HG03457 (cell line): ENCODE results near the gene RPS27L.
"Not testable (repeated sequence)": the region's sequence is repeated elsewhere in the genome, so short reads cannot be mapped to it uniquely, and the experiment has no call there.

Experiments used
- ATAC-seq: cut with Tn5 transposase; IDR thresholded peaks from one replicate; pipeline ENCODE4 v1.9.1; 2021; ENCODE audit warnings: moderate number of reproducible peaks; ENCODE audit not compliant: unreplicated experiment

The RPS27L gene

DNA sequence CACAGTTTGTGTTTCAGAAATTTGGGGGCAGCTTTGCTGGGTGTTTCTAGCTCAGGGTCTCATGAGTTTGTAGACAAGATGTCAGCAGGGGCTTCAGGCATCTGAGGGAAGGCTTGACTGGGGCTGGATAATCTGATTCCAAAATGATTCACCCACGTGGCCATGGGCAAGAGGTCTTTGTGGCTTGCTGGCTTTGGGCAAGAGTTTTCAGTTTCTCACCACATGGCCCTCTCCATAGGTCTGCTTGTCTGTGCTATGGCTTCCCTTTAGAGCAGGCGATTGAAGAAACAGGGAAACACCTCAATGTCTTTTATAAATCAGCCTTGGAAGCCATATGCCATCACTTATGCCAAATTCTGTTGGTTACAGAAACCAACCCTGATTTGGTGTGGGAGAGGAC lies 11.9 kb downstream of the RPS27L start:
- ATAC-seq, result no peak

DNA sequence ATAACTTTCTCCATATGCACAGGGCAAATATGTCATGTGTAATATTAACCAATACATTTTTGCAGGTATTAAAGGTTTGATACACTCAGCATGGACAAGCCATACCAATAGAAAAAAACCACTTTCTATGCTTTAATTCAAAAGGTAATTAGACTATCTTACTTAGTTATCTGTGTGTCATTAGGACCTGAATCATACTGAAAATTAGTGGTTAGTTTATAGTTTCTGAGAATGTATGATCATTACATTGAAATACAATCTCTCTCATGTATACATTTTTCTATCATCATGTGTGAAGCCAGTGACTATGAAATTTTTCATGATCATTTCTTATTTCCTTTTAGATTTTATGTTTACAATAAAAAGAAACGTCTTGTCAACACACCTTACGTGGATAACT lies 16.3 kb downstream of the RPS27L start:
- no peak for ATAC-seq

DNA sequence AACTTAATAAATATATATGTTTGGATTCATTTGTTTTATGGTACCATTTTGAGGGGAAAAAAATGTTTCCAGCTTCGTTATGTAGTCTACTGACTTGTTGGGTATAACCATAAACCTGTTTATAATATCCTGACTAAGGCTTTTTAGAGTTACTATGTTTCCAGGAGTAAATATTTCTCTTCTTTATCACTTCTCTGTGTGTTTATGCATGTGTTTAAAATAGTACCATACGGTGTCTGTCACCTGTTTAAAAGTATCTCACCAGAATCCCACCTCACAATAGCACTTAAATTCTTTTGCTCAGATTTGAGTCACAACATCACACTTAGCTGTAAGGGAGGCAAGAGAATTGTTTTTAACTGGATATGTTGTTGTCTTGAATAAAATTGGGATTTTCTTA lies 20.5 kb downstream of the RPS27L start:
- no peak for ATAC-seq

DNA sequence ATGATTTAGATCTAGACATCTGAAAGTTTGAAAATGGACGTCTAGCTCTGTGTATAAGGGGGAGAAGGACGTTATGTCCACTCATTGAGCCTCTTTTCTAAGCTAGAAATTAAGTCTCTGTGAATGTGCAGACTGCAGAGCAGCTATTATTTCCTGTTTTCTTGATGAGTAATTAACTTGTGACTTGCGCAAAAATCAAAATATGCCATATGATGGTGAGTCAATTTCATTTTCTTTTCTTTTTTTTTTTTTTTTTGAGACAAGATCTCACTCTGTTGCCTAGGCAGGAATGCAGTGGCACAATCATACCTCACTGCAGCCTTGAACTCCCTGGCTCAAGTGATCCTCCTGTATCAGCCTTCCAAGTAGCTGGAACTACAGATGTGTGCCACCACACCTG lies 21.5 kb downstream of the RPS27L start:
- no peak for ATAC-seq

DNA sequence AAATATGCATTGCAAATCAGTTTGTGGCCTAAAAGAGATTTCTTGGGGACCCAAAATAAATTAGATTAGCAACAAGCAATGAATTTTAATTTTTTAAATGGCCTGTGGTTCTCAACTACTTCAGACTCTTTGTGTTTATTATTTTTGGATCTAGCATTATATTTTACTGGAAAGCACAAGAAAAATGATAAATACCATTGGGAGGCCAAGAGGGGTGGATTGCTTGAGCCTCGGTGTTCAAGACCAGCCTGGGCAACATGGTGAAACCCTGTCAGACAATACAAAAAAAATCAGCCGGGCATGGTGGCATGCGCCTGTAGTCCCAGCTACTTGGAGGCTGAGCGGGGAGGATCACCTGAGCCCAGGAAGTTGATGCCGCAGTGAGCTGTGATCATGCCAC lies 22.0 kb downstream of the RPS27L start:
- ATAC-seq, result no peak

DNA sequence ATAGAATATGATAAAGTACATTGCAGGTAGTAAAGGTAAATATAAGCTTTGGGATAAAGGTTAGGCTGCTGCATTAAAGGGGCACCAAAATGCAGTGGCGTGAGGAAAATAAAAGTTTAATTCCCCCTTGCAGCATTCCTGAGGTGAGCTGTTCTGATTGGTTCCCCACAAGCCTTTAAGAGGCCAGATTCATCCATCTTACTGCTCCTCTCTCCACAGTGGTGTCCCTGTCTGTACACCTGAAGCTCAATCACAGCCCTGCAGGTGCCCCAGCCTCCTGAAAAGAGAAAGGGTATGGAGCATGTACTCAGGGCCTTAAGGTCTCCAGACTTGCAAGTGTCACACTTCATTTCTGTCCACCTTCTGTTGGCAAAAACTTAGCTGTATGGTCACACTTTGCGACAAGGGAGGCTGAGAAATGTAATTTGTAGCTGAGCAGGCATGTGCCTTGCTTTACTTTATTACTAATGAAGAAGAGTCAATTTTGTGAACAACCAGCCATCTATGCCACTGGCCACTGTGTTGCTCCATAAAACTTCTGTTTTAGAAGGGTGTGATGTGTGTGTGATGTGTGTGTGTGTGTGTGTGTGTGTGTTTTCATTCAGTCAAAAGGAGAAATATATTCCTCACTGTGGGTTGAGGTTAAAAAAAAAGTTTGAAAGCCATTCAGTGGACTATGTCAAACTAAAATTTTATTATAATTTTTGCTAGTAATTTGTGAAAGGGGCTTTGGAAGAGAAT lies 22.9 kb downstream of the RPS27L start:
- ATAC-seq, result no peak

DNA sequence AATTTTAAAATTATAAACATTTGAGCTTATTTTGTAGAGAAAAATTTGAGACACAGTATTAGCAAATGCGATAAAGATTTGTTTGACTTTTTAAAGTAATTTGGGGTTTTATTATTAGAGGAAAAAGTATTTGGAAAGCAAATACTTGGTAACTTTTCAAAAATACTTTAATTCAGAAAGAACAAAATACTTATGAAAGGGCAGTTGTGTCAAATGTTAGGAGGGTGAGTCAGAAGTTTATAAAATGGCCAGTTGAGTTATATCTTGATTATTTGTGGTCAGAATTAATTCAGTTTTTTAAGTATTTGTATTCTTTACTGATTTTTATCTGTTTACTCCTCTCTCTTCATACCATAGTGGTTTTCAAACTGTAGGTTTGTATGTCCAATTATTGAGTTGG lies 23.5 kb downstream of the RPS27L start:
- no peak for ATAC-seq

DNA sequence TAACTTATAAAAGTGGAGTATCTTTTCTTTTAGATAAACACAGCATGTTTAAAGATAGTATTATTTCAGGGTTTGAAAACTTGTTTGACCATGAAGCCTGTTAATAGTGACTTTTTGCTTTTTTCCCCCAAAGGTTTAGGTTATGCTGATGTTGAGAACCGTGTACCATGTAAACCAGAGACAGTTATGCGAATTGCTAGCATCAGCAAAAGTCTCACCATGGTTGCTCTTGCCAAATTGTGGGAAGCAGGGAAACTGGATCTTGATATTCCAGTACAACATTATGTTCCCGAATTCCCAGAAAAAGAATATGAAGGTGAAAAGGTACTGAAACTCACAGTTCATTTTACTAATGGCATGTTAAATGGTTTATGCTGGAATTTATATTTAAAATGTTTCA lies 30.6 kb downstream of the RPS27L start:
- no peak for ATAC-seq

DNA sequence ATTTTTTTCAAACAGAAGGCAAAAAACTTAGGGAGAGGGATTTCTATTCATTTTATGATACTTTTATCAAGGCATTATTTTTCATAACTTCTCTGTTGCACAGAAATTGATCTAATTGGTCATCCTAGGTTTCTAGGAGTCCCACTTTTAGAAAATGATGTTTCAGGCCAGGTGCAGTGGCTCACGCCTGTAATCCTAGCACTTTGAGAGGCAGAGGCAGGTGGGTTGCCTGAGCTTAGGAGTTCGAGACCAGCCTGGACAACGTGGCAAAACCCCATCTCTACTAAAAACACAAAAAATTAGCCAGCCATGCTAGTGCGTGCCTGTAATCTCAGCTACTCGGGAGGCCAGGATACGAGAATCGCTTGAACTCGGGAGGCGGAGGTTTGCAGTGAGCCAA lies 32.8 kb downstream of the RPS27L start:
- no peak for ATAC-seq

DNA sequence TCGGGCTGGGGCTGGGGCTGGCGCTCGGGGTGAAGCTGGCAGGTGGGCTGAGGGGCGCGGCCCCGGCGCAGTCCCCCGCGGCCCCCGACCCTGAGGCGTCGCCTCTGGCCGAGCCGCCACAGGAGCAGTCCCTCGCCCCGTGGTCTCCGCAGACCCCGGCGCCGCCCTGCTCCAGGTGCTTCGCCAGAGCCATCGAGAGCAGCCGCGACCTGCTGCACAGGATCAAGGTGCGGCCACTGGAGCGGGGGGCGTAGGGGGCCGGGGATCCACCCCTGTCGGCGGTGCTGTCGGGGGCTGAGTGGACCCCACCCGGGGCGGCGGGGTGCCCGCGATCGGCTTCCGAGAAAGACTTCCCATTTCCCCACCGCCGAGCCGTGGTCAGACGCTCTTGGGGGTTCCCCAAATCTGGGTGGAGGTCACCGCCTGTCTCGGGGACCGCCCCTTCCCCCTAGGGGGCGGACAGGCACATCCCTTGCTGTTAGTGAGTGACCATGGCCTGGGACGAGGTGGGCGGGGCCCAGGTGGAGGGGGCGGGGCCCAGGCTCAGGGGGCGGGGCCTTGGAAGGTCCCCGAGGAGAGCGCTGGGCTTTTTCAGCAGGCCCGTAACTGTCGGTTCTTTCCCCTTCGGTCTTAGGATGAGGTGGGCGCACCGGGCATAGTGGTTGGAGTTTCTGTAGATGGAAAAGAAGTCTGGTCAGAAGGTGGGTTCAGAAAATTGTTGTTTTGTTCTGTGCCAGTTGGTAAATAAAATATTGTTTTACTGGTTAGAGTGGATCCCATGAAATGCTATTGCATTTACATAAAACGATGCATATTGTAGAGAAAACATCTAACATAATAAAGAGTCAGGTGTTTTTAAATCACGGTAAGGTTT lies 35.0 kb downstream of the RPS27L start:
- peak; percentile 81 for ATAC-seq

DNA sequence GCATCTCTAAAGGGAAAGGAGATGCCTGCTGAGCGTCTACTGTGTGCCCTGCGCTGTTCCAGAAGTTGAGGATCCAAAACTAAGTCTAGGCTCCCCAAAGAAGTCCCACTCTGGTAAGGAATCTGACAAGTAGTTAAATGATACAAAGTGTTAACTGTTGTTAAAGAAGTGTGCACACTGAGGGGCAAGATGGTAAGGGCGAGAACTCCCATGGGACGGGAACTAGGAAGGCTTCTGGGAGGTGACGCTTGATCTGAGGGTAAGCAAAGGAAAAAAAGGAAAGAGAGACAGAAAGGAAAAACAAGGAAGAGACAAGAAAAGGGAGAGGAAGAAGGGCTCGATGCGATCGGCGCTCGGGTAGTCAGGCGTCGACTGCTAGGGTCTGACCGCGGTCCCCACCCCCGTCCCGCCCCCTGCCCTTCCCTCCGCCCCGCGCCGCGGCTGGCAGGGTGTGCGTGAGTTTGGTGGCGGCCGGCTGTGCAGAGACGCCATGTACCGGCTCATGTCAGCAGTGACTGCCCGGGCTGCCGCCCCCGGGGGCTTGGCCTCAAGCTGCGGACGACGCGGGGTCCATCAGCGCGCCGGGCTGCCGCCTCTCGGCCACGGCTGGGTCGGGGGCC lies 35.8 kb downstream of the RPS27L start, which contains the start of gene LACTB:
TSS of gene LACTB (plus strand) at position 480 of the 620 bp plus-strand sequence. CDS start at position 491, 11 bp downstream.
- peak; percentile 54 for ATAC-seq

DNA sequence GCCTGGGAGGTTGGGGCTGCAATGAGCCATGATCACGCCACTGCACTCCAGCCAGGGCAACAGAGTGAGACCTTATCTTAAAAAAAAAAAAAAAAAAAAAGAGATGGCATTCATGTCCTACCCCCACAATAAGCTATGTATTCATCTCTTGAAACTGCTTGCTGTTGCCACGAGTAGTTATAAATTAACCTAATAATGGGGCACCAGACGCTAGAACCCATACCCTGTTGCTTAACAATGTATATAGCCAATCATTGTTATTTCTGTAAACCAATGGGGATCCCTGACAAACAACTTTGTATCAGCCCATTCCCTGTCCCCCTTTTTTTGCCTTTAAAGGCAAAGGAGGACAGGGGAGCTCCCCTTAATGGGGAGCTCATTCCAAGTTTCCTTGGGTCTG lies 38.4 kb downstream of the RPS27L start:
- ATAC-seq, result no peak

DNA sequence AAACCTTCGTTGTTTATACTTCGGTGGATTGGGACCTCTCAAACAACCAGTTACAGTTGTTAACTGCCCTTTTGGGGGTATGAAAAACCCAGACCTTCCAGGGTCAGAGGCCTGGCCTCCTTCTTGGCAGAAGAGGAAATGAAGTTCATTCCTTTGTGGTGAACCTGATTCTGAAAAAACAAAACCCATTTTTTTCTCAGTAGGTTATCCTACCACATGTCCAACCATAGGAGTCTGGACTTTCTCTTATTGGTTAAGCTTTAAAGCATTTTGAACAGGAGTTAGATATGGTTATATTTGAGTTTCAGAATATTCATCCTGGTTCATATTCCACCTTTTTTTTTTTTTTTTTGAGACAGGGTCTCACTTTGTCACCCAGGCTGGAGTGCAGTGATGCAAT lies 42.8 kb downstream of the RPS27L start:
- ATAC-seq, result no peak

DNA sequence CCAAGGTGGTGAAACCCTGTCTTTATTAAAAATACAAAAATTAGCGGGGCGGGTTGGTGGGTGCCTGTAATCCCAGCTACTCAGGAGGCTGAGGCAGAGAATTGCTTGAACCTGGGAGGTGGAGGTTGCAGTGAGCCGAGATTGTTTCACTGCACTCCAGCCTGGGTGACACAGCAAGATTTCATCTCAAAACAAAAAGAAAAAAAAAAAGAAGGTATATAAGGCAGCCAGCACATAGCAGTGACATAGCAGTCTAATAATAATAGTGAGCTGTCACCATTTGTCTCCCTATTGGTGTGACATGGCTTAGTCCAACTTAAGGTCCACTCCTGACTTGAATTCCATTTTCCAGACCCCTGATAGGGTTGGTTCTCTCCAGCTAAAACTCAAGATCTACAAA lies 44.4 kb downstream of the RPS27L start:
- ATAC-seq, result no peak

DNA sequence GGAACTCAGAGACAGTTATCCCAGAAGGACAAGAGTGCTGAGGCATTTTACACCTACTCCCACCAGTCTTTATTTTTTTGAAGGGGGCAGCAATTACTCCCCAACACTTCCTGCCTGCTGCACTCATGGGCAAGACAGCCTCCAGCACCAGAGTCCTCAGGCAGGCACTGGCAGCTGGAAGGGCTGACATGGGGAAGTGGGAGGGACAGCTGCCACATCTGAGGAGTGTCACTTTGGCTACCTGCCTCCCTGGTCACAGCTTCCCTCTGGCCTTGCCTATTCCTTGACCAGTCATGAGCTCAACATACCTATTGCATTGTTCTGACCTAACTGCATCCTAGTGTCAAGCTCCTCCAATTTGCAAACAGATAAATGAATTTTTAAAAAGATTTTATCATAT lies 45.8 kb downstream of the RPS27L start:
- no peak for ATAC-seq

DNA sequence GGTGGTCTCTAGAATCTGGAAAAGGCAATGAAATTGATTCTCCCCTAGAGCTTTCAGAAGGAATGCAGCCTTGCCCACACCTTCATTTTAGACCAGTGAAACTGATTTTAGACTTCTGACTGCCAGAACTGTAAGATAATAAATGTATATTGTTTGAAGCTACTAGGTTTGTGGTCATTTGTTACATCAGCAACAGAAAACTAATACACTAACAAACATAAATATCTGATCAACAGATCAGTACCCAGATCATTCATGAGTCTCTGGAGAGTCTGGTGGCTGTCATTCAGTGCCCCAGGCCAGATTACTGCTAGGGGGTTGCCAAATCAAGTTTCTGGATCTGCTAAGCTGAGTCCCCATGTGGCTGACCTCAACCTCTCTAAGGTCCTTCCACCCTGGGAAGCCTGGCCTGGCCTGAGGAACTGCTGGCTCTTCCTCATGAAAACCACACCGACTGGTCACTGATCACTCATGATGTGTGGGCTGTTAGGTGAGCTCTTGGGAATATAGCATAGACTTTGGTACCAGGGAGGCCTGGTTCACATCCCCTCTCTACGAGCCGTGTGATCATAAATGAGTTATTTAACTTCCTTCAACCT lies 46.8 kb downstream of the RPS27L start:
- no peak for ATAC-seq

DNA sequence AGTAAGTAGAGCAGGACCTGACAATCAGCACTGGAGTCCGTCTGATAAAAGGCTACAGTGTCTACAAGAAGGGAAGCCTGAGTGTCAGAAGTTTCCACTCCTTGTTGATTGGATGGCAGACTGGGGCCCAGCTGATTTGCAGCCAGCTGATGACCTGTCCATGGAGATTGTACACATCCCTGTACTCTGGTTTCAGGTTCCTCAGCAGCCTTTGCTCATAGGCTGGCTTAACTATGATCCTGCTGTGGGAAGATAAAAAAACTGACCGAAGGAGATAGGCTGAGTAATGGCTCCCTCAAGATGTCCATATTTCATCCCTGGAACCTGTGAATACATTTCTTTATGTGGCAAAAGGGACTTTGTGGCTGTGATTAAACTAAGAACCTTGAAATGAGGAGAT lies 47.4 kb downstream of the RPS27L start:
- ATAC-seq, result no peak

DNA sequence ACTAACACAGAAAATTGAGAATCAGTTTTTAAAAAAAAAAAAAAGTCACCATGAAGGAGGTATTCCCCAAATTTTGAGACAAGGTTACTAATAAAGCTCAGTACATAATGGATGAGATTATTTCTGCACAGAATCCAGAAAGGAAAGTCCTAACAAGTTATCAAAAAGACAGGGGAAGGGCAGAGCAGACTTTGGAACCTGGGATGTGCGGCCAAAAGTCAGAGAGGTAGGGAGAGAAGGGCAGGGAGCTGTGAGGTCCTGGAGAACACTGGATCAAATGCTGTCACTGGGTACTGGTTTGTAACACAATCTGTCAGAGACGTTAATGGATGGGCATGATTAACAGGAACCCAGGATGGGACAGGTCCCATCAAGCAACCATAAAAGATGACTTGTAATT lies 47.8 kb downstream of the RPS27L start:
- no peak for ATAC-seq

DNA sequence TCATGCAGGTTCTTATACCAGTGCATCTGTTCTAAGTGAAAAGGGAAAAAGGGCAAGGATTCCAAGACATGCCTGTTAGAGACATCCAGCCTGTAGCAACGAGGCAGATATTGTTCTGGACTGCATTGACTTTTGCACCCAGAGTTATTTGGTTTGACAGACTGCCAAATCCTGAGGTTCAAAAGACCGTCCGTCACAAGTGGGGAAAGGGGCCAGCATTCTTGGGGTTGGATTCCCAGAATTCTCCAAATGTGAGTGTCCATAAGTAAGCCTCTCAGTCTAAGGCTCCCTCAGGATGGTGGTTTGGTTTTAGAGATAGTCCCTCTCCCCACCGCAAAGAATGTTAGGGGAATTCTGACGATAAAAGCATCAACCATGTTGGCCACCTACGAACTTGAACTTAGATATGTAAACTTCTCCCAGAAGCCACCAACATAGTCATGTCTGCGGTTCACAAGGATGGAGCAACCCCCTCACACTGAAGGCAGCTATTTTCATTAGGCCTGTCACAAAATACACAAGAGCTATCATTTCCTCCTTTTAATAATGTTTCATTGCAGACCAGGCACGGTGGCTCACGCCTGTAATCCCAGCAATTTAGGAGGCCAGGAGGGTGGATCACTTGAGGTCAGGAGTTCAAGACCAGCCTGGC lies 49.3 kb downstream of the RPS27L start:
- ATAC-seq, result no peak

DNA sequence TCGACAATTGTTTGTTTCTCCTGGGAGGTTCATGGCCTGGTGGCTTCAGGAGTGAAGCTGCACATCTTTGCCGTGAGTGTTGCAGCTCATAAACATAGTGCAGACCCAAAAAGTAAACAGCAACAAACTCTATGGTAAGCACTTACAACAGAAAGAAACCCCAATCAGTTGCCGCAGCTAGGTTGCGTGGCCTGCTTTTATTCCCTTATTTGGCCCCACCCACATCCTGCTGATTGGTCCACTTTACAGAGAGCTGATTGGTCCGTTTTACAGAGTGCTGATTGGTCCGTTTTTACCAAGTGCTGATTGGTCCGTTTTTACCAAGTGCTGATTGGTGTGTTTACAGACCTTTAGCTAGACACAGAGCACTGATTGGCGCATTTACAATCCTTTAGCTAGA lies 51.9 kb downstream of the RPS27L start:
- not testable (repeated sequence) for ATAC-seq

DNA sequence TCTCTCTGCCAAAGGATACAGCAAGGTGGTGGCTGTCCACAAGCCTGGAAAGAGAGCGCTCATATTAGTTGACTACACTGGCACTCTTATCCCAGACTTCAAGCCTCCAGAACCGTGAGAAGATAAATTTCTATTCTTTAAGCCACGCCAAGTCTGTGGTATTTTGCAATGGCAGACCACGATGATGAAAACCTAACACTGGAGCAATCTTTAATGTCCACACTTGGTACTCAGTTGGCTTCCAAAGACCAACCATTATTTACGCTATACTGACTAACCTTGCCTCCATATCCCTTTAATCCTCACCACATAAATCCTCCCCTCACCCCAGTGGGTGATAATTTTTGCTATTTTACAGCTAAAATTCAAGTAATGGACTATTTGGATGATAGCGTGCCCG lies 52.5 kb downstream of the RPS27L start:
- no peak for ATAC-seq
